Measurements from ENCODE around the gene SIGLEC9.

DNA sequence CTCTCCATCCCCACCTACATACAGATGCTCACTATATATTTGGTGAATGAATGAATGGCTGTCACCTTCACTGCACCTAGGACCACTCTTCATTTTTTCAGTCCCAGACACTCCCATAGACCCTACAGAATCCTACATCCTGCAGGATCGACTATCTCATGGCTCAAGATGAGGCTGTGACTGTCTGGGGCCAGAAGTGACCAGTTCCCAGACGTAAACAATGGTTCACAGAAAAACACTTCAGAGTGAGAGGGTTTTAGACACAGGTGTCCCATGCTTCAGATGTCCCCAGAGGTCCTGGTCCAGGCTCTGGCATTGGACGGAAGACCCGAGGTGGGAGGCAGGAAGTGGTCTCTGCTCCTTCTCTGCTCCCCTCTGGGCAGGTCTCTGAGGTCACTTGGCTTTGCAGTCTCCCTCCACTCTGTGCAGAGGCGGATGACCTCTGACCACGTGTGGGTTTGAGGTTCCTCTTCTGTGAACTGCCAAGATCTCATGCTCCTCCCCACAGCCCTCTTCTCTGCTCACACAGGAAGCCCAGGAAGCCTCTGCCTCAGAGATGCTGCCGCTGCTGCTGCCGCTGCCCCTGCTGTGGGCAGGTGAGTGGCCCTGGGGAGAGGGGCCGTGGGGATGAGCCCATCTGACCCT, 42.3 kb downstream of the SIGLEC9 start:
- no peak for TF ChIP-seq CTCF (IDR thresholded peaks at IDR 0.05)
- no peak for TF ChIP-seq POLR2A (IDR thresholded peaks at IDR 0.05)
- no peak for TF ChIP-seq POLR2AphosphoS5 (IDR thresholded peaks at IDR 0.05)

Data from gastroesophageal sphincter (tissue), 3 donors.